HG02885 (cell line): Measurements from ENCODE around the gene ZFAND4.
A peak's percentile ranks its signal among the peaks of the same experiment; 100 is the strongest.
"Not testable (repeated sequence)": the region's sequence is repeated elsewhere in the genome, so short reads cannot be mapped to it uniquely, and the experiment has no call there.

Experiments used
- ATAC-seq: cut with Tn5 transposase; IDR thresholded peaks from one replicate; pipeline ENCODE4 v1.9.1; 2021; ENCODE audit warnings: mild to moderate bottlenecking; ENCODE audit not compliant: unreplicated experiment, poor library complexity

The ZFAND4 gene

DNA sequence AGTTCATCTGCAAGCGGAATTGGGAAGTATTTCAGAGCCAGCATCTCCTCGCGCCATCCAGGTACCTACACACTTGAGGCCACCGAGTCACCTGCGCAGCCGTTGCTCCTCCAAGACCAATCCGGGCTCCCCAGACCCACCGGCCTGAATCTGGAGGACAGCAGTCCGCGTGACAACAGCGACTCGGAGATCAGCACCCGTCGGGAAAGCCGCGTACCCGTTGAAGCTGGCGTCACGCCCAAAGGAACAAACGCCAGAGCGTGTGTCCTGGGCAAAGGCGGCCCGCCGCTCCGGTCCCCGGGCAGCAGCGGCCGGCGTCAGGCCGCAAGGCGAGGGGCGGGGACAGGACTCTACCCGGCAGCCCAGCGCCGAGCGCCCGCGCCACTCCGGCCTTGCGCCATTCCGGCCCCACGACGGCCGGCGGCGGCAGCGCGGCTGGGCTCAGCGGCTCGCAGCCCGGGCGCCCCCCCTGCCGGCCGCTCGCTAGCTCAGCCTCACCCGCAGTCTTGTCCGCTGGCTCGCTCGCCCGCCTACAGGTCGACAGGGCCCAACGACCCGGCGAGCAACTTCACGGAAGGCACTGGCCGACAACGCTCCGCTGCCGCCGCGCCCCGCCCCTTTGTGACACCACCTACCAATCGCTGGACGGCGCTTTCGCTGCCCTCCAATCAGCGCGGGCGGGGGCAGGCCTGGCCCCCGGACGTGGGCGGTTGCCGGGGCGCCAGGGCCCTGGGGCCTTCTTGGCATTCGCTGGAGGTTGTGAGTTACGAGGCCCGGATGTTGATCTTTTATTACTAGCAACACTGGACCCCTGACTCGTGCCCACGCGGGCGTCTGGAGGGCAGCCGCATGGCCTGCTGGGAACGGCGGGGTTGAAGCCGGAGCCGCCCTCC lies at the start of gene ZFAND4:
ZFAND4 (minus strand) TSS at position 592 of the 893 bp plus-strand sequence. CDS start 9,047 bp downstream, outside the sequence.
- ATAC-seq = peak; percentile 97

DNA sequence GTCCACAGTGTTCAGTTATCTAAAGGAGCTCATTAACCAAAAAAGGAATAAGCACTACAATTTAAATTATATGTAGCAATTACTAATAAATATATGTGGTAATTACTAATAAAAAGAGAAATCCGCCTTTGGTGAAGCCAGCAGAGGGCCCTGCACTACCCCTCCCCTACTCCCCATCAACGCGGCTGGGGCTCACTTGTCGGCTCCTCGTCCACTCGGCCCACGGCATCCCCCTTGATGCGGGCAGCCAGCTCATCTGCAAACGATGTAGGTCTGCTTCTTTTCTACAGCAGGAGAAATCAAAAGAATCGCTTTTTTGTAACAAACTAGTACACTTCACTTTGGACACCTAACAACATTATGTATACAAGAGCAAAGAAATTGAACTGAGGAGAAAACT lies 48.9 kb upstream of the ZFAND4 start:
- not testable (repeated sequence) for ATAC-seq

DNA sequence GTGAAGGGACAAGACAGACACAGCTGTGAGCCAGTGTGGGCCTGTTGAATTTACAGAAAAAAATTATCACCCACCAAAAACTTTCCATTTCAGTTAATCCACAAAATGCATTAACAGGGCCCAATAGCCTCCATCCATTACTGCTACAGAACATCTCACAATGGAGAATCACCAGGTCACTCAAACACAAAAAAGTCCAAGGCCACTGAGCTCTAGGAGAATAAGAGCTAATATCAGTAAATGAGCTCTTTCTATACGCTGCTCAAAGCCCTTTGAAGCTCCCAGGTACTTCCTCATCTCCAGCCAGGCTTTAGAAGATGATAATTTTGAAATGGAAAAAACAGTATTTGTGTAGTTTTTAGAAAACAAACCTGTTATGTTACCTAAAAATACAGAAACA lies 45.1 kb upstream of the ZFAND4 start:
- ATAC-seq = not testable (repeated sequence)

DNA sequence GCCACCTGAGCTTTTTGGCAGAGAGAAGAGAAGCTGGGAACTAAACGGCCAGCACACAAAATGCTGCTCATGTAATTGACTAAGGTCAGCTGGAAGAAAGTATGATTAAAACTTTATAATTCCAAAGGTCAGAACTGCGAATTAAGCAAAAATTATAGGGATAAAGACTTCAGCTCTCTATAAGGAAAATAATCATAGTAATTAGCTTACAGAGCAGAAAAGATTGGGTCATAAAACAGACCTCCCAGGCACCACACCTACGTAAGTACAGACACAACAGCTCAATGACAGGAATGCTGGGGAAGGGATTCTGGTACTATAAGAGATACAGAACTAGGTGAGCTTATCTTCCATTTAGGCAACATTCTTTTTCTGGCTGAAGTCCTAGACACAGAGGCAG lies 44.5 kb upstream of the ZFAND4 start:
- ATAC-seq = not testable (repeated sequence)

DNA sequence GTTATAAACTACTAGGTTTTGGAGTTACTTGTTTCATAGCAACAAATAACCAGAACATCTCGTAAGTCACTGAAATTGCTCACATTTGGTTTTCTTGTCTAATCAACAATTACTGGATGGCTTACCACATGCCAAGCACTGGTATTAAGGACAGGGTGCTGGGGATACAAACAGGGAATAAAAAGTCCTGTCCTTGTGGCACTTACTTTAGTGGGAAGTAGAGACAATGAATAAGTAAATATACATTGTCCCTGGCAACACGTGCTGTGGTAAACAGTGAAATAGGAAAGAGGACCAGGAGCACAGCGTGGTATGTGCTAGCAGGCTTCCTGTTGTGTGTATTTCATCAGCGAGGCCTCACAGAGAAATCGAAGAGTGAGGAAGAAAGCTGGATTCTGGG lies 38.7 kb upstream of the ZFAND4 start:
- ATAC-seq = not testable (repeated sequence)

DNA sequence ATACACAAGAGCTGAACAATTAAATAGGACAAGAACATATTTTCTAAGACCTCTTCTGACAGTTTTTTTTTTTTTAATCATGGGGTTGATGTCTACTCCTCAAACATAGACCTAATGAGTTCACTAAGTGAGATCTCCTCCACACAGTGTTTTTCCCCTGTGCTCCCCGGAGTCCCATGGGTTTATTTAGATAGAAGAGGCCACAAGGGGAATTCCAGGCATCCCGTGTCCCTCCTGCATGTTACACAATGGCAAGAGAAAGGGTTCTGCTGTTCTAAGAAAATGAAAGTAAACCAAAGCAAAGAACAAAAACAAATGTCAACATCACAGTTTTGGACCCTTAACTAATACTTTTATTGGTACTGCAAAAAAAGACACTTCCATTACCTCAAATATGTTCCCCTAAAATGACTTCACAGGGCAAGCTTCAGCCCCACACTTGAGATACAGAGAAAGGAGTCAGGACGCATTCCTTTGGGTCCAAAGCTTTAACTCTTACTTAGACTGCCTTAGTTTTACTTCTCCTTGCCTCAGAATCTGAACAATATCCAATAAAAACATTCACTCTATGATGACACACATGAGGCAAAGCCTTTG lies 37.7 kb upstream of the ZFAND4 start:
- peak; percentile 97 for ATAC-seq

DNA sequence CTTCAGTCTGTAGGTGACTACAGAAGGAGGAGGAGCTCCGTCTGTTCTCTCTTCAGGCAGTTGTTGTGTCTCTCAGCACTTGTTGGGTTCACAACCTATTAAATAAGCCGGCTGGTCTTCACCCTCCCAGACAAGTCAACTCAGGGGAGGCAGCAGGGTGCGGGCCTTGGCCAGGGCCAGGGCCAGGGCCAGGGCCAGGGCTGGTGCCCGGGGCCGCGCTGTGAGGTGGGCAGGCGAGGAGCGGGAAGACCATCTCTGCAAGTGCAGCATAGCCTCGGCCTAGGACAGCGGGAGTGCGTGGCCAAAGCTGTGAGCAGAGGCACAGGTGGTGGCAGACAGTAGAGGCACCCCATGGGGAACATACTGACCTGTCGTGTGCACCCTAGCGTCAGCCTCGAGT lies 5.9 kb upstream of the ZFAND4 start:
- ATAC-seq = not testable (repeated sequence)

DNA sequence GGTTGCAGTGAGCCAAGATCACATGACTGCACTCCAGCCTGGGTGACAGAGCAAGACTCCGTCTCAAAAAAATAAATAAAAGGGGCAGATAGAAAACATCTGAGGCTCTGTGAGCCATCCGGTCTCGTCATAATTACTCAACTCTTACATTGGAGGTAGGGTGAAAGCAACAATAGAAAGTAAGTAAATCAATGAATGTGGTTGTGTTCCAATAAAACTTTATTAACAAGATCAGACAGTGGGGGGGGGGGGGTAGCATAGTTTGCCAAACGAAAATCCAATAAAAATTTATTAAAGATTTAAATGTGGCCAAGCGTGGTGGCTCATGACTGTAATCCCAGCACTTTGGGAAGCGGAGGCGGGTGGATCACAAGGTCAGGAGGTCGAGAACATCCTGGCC lies 2.8 kb upstream of the ZFAND4 start:
- no peak for ATAC-seq

DNA sequence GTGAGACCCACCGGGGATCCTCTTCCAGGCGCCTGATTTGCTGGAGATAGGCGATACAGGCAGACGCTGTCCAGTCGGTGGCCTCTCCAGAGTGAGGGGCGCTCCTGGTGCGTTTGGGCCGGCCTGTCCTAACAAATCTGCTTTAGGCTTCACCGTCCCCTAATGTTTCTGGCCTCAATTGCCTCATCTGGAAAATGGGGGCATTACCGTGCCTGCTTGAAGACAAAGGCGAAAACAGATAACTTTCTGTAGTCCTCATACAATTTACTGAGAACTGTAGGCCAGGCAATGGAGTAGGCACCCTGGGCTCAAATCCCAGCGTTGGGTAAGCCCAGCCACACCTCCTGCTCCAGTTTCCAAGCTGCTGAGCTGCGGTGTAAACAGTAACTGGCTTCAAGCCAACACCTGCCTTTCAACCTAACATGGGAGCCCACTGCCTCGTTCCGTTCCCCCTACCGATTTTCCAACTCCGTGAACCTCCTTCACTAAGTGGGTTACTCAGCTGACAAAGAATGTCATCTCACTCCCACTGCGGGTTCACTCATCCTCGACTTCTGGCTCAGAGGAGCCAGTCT lies 589 bp upstream of the ZFAND4 start:
- ATAC-seq = no peak

DNA sequence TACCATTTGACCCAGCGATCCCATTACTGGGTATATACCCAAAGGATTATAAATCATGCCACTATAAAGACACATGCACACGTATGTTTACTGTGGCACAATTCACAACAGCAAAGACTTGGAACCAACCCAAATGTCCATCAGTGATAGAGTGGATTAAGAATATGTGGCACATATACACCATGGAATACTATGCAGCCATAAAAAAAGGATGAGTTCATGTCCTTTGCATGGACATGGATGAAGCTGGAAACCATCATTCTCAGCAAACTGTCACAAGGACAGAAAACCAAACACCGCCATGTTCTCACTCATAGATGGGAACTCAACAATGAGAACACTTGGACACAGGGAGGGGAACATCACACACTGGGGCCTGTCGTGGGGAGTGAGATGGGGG lies 1.3 kb downstream of the ZFAND4 start:
- ATAC-seq = not testable (repeated sequence)

DNA sequence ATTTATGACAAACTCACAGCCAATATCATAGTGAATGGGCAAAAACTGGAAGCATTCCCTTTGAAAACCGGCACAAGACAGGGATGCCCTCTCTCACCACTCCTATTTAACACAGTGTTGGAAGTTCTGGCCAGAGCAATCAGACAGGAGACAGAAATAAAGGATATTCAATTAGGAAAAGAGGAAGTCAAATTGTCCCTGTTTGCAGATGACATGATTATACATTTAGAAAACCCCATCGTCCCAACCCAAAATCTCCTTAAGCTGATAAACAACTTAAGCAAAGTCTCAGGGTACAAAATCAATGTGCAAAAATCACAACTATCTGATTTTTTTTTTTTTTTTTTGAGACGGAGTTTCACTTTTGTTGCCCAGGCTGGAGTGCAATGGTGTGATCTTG lies 2.7 kb downstream of the ZFAND4 start:
- not testable (repeated sequence) for ATAC-seq

DNA sequence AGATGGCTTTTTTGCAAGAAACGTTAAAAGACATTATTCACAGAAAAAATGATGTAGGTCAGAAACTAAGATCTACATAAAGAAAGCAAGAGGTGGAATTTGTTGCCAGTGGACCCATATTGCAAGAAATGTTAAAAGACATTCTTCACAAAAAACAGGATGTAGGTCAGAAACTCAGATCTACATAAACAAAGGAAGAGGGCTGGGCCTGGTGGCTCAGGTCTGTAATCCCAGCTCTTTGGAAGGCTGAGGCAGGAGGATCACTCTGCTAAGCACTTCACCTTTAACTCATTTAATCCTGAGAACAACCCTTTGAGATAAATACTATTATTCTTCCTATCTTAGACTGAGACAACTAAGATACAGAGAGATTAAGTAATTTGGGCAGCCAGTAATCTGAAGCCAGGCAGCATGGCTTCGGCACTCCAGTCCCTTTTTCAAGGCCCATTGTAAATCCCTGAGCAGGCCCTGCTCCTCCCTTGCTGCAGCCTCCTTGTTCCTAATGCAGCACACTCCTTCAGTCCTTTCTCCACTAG lies 11.6 kb downstream of the ZFAND4 start:
- ATAC-seq = no peak

DNA sequence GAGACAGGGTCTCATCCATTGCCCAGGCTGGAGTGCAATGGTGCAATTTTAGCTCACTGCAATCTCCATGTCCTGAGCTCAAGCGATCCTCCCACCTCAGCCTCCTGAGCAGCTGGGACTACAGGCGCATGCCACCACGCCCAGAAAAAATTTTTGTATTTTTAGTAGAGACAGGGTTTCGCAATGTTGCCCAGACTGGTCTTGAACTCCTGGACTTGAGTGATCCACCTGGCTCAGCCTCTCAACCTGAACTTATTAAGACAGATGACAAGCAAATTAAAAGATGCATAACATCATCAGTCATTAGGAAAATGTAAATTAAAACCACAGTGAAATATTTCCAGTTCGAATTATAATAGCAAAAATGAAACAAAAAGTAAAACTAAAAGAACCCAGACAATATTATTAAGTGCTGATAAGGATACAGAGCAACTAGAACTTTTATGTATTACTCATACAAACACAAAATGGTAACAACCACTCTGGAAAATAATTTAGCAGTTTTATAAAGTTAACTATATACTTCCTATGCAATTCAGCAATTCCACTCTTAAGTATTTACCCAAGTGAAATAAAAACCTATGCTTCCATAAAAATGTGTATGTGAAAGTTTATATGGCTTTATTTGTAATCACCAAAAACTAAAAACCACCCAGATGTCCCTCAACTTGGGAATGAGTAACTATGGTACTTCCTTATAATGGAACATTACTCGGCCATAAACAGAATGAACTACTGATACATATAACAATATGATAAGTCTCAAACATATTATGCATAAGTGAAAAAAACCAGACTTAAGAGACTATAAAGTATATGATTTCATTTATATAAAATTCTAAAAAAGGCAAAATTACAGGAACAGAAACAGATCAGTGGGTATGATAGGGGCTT lies 15.3 kb downstream of the ZFAND4 start:
- ATAC-seq = no peak

DNA sequence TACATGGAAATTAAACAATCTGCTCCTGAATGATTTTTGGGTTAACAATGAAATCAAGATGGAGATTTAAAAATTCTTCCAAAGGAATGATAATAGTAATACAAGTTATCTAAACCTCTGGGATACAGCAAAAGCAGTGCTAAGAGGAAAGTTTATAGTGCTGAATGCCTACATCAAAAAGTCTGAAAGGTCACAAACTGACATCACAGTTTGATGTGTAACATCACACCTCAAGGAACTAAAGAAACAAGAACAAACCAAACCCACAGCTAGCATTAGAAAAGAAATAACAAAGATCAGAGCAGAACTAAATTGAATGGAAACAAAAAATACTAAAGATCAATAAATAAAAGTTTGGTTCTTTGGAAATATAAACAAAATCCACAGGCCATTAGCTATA lies 17.4 kb downstream of the ZFAND4 start:
- no peak for ATAC-seq

DNA sequence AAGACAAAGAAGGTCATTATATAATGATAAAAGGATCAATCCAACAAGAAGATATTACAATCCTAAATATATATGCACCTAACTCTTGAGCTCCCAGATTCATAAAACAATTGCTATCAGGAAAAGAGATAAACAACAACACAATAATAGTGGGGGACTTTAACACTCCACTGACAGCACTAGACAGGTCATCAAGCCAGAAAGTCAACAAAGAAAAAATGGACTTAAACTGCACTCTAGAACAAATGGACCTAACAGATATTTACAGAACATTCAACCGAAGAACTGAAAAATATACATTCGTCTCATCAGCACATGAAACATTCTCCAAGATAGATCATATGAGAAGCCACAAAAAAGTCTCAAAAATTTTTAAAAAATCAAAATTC lies 17.8 kb downstream of the ZFAND4 start:
- ATAC-seq = not testable (repeated sequence)

DNA sequence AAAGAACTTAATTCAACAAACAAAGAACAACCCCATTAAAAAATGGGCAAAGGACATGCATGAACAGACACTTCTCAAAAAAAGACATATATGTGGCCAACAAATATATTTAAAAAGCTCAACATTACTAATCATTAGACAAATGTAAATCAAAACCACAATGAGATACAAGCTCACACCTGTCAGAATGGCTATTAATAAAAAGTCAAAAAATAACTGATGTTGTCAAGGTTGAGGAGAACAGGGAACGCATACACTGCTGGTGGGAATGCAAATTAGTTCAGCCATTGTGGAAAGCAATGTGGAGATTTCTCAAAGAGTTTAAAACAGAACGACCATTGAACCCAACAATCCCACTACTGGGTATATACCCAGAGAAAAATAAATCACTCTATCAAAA lies 19.1 kb downstream of the ZFAND4 start:
- ATAC-seq = peak; percentile 54

DNA sequence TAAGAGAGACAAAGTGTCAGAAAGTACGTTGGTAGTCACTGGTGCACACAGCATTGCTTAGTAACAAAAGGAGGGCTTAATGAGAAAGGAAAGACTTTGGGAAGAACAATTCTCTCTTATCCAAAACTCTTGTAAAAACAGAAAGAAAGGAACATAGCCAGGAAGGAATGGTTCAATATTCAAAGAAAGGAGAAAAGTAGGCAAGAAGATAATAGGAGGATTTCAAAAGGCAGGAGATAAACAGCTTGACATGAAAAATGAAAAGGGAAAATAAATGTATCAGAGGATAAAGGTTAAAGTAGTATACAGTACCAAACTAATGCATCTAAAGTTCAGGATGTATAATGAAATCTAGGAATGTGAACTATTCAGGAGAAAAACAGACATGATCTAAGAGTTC lies 20.1 kb downstream of the ZFAND4 start:
- ATAC-seq = no peak

DNA sequence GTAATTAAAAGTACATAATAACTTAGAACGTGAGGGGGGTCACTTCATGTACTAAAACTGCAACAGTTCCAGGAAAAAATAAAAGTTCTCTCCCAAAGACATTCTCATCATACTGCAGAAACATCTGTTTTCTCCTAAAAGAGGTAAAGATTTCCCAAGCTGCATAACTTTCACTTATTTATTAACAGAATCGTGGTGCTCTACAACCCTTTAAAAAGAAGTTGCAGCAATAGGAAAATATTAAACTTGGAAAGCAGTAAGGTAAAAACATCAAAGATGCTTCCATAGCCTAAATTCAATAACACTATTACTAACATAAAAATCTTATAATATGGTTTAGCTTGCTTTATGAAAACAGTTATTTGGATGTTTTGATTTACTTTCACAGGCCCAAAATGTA lies 23.3 kb downstream of the ZFAND4 start:
- no peak for ATAC-seq

DNA sequence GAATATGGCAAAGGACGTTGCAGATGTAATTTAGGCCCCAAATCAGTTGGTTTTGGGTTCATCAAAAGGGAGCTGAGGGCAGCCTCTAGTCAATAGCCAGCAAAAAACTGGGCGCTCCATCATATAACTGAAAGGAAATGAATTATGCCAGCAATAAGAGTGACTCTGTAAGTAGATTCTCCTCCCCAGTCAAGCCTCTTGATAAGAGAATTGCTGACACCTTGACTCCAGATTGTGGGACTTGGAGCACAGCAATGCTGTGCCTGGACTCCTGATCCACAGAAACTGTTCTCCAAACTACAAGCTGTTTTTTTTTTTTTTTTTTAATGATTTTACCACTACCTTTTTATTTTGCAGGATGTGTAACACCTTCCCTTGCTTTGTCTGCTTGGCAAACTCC lies 25.5 kb downstream of the ZFAND4 start:
- no peak for ATAC-seq

DNA sequence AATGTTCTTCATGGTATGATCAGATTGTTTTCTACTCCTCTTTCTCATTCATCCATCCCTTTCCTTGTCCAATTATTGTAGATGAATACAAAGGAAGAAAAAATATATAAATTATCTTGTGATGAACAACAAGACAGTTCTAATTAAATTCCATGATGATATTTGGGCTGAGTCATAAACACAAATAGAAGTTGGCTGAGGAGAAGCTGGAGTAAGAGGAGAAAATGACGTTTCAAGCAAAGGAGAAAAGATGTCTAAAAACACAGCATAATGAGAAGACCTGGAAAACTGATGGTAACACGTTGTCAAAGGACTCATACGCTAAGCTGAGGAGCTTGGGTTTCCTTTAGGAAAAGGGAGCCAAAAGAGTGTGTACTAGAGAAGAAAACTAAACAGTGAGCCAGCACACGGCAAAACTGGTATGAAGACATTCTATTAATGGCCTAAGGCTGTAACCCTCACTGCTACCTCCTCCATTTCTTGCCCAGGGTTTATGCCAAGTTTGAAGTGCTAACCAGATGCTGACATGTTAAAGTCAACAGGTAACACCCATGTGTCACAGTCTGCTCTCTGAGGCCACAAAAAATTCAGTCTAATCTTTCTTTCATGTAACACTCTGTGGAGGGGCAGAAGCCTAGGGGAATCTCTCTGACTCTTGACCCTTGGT lies 26.1 kb downstream of the ZFAND4 start:
- ATAC-seq = no peak
